Lower lobe of right lung (tissue), 2 donors: Measurements from ENCODE around the gene S1PR1. TPM values are rescaled to one million over a fixed set of nuclear protein-coding genes. Genes with fewer than 3 reads are reported as not detected.
"Not testable (repeated sequence)": the region's sequence is repeated elsewhere in the genome, so short reads cannot be mapped to it uniquely, and the experiment has no call there.

Experiments used
- ATAC-seq, 2 donors: fragments of 200-7000 bp; cut with Tn5 transposase; one replicate each; pipeline ENCODE4 v1.9.1; 2020 to 2022; ENCODE audit warnings: mild to moderate bottlenecking in 2 of 2, moderate library complexity in 2 of 2
- DNase-seq: peaks from one replicate; pipeline ENCODE4 v3.0.0-alpha.2; 2020
- H3K27ac ChIP-seq: fragments of 200-600 bp; one replicate; pipeline ENCODE4 v1.8.0; 2022
- H3K27me3 ChIP-seq: fragments of 200-600 bp; one replicate; pipeline ENCODE4 v1.8.0; 2022; ENCODE audit warnings: low read depth
- H3K36me3 ChIP-seq: fragments of 200-600 bp; one replicate; pipeline ENCODE4 v1.8.0; 2022; ENCODE audit warnings: mild to moderate bottlenecking
- H3K4me1 ChIP-seq: fragments of 200-600 bp; one replicate; pipeline ENCODE4 v1.8.0; 2022
- H3K4me3 ChIP-seq: fragments of 200-600 bp; one replicate; pipeline ENCODE4 v1.8.0; 2022; ENCODE audit warnings: mild to moderate bottlenecking
- H3K9me3 ChIP-seq: fragments of 200-600 bp; one replicate; pipeline ENCODE4 v1.8.0; 2022
- CTCF ChIP-seq: fragments of 200-600 bp; IDR thresholded peaks from one replicate; pipeline ENCODE4 v1.8.0; 2022; ENCODE audit warnings: antibody characterized with exemption, mild to moderate bottlenecking
- intact Hi-C: fragments of 100-400 bp; cut with DNase I; formaldehyde crosslinking; loops from one replicate; pipeline ENCODE4 v1.11.0; 2022
- total RNA-seq: library from RNA; stranded (reverse); fragmentation: NEBNext Ultra II Directional; extraction: Animal tissue kit (Norgen Biotek cat#: 25700); gene quantifications from one replicate; pipeline ENCODE4 v1.2.1, GENCODE V29; 2021
- donor health status: DM: no; HTN: yes; CAD: no; lungs with severe emphysema.

Gene S1PR1
- total RNA-seq, 1 donor from 2014 or later: 107 TPM

- intact Hi-C loops: no loop called here
- no peak for ATAC-seq
- H3K4me1 ChIP-seq: no peaks in the 10 kb centered on the region
- TF ChIP-seq CTCF: no peak
- H3K27ac ChIP-seq: no peak overlapping the region
- H3K27me3 ChIP-seq: no peaks in the 10 kb centered on the region
- no peak for DNase-seq
- no peaks in the 10 kb centered on the region for H3K9me3 ChIP-seq
- H3K4me3 ChIP-seq: no peak overlapping the region
- no peaks in the 10 kb centered on the region for H3K36me3 ChIP-seq
Measured at GRCh38 chr1:101221945-101222429, 14.8 kb upstream of the S1PR1 start.

- intact Hi-C loops: no loop called here
- DNase-seq: no peak
- no peaks in the 10 kb centered on the region for H3K27me3 ChIP-seq
- no peak overlapping the region for H3K27ac ChIP-seq
- no peak for ATAC-seq
- H3K36me3 ChIP-seq: no peaks in the 10 kb centered on the region
- no peak overlapping the region for H3K4me3 ChIP-seq
- no peaks in the 10 kb centered on the region for H3K4me1 ChIP-seq
- no peaks in the 10 kb centered on the region for H3K9me3 ChIP-seq
- TF ChIP-seq CTCF: no peak
Measured at GRCh38 chr1:101227837-101228236, 9.0 kb upstream of the S1PR1 start.

- no peak overlapping the region for H3K4me3 ChIP-seq
- no peaks in the 10 kb centered on the region for H3K9me3 ChIP-seq
- no peak for TF ChIP-seq CTCF
- H3K27me3 ChIP-seq: no peaks in the 10 kb centered on the region
- H3K4me1 ChIP-seq: no peaks in the 10 kb centered on the region
- H3K27ac ChIP-seq: no peak overlapping the region
- intact Hi-C loops: no loop called here
- no peaks in the 10 kb centered on the region for H3K36me3 ChIP-seq
- no peak for ATAC-seq
- no peak for DNase-seq
Measured at GRCh38 chr1:101228424-101229134, 8.2 kb upstream of the S1PR1 start.

- H3K36me3 ChIP-seq, H3K27ac ChIP-seq, H3K9me3 ChIP-seq, H3K4me1 ChIP-seq, H3K4me3 ChIP-seq, H3K27me3 ChIP-seq, ATAC-seq, DNase-seq, intact Hi-C loops: not testable (repeated sequence)
Measured at GRCh38 chr1:101232182-101232581, 4.6 kb upstream of the S1PR1 start.

- H3K9me3 ChIP-seq: no peaks in the 10 kb centered on the region
- intact Hi-C loops: no loop called here
- H3K36me3 ChIP-seq: no peaks in the 10 kb centered on the region
- no peak for TF ChIP-seq CTCF
- H3K4me1 ChIP-seq: peaks cover 8% of the 10 kb centered on the region
- H3K27ac ChIP-seq: no peak overlapping the region
- H3K4me3 ChIP-seq: no peak overlapping the region
- ATAC-seq: no peak
- H3K27me3 ChIP-seq: peaks cover 13% of the 10 kb centered on the region
- no peak for DNase-seq
Measured at GRCh38 chr1:101233495-101233894, 3.3 kb upstream of the S1PR1 start.

GRCh38 chr1:101235216-101235695, 1.6 kb upstream of the S1PR1 start:
- intact Hi-C loops: no loop called here
- no peak for ATAC-seq
- H3K4me3 ChIP-seq: peak overlapping the region; percentile 76
- H3K4me1 ChIP-seq: peaks cover 8% of the 10 kb centered on the region
- H3K36me3 ChIP-seq: peaks cover 7% of the 10 kb centered on the region
- peaks cover 13% of the 10 kb centered on the region for H3K27me3 ChIP-seq
- H3K27ac ChIP-seq: peak overlapping the region; percentile 90
- no peak for DNase-seq
- H3K9me3 ChIP-seq: no peaks in the 10 kb centered on the region
- TF ChIP-seq CTCF: no peak
